ENCODE data around the gene PIM2. TPM values are rescaled to one million over a fixed set of nuclear protein-coding genes. Genes with fewer than 3 reads are reported as not detected.
A peak's percentile ranks its signal among the peaks of the same experiment; 100 is the strongest.

PIM2 gene
- total and polyA plus RNA-seq, 9 of the 15 experiments (the other 6 are each of a cell fraction or from before 2014, with no cell fraction given), result 67.6 to 191 (median 108) TPM

- TF ChIP-seq MGA (IDR thresholded peaks at IDR 0.05), result no peak
- no peak for TF ChIP-seq NCOA4 (IDR thresholded peaks at IDR 0.05; ENCODE audit: partially characterized antibody)
- TF ChIP-seq TAL1 (IDR thresholded peaks at IDR 0.05), result no peak; the same call in 1 of the 2 replicates
- no peak for TF ChIP-seq POLR3G (IDR thresholded peaks at IDR 0.05; ENCODE audit: extremely low read depth, insufficient read length, insufficient replicate concordance)
- no peak for TF ChIP-seq SUPT5H (IDR thresholded peaks at IDR 0.05)
- TF ChIP-seq, protein P1, sequence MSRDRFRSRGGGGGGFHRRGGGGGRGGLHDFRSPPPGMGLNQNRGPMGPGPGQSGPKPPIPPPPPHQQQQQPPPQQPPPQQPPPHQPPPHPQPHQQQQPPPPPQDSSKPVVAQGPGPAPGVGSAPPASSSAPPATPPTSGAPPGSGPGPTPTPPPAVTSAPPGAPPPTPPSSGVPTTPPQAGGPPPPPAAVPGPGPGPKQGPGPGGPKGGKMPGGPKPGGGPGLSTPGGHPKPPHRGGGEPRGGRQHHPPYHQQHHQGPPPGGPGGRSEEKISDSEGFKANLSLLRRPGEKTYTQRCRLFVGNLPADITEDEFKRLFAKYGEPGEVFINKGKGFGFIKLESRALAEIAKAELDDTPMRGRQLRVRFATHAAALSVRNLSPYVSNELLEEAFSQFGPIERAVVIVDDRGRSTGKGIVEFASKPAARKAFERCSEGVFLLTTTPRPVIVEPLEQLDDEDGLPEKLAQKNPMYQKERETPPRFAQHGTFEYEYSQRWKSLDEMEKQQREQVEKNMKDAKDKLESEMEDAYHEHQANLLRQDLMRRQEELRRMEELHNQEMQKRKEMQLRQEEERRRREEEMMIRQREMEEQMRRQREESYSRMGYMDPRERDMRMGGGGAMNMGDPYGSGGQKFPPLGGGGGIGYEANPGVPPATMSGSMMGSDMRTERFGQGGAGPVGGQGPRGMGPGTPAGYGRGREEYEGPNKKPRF (IDR thresholded peaks at IDR 0.05; ENCODE audit: low read depth, low read length), result no peak
- TF ChIP-seq FOXK2 (conservative IDR thresholded peaks at IDR 0.05 in 1 of 2, IDR thresholded peaks at IDR 0.05 in 1 of 2; ENCODE audit: low read depth in 2 of 2), result no peak
- TF ChIP-seq, protein P2, sequence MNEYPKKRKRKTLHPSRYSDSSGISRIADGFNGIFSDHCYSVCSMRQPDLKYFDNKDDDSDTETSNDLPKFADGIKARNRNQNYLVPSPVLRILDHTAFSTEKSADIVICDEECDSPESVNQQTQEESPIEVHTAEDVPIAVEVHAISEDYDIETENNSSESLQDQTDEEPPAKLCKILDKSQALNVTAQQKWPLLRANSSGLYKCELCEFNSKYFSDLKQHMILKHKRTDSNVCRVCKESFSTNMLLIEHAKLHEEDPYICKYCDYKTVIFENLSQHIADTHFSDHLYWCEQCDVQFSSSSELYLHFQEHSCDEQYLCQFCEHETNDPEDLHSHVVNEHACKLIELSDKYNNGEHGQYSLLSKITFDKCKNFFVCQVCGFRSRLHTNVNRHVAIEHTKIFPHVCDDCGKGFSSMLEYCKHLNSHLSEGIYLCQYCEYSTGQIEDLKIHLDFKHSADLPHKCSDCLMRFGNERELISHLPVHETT (CRISPR knock-in tag; conservative IDR thresholded peaks at IDR 0.05 in 1 of 2, IDR thresholded peaks at IDR 0.05 in 1 of 2), result 0 out of 4 replicates have a peak, but pooled peaks of 1 of the 2 experiments have one; percentile 18
- TF ChIP-seq SREBF1 (IDR thresholded peaks at IDR 0.05; ENCODE audit: borderline replicate concordance, low read depth, low read length), result no peak
- TF ChIP-seq CBFA2T3 (IDR thresholded peaks at IDR 0.05), result peak; percentile 51
- no peak for TF ChIP-seq RBM34 (IDR thresholded peaks at IDR 0.05; ENCODE audit: borderline replicate concordance, insufficient read depth, low read length)
- no peak for TF ChIP-seq KHSRP (IDR thresholded peaks at IDR 0.05)
- peak; percentile 59 for TF ChIP-seq ARID1B (IDR thresholded peaks at IDR 0.05)
- no peak for TF ChIP-seq ARNT (IDR thresholded peaks at IDR 0.05)
These were observed 29.8 kb upstream of the PIM2 start (continued) for GRCh38 chrX:48948589-48948988.

Measured in K562 (cell line).